ENCODE results near the gene TBC1D9.
"Not testable (repeated sequence)": the region's sequence is repeated elsewhere in the genome, so short reads cannot be mapped to it uniquely, and the experiment has no call there.

TBC1D9 gene

GRCh38 chr4:140754918-140755773 lies 1.0 kb downstream of the TBC1D9 start:
- peak; percentile 7 for DNase-seq (ENCODE audit: insufficient read length, low spot score)

DNA sequence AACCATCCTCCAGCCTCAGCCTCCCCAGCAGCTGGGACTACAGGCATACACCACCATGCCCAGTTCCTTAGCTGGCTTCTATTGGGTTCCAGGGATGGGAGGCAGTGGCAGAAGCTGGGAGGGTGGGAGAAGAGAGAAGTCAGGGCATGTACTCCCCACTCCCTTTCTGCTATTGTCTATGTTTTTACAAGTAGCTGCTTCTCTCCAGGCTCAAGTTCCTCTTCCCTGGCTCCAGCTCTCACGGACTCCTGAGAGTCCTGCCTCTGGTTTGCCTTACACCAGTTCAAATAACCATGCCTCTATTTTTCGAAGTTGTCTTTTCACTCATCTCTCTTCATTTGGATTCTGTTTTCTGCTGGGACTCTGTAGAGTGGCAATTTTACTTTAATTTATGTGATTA lies 2.9 kb downstream of the TBC1D9 start:
- DNase-seq (ENCODE audit: insufficient read length, low spot score) (no peak), FAIRE-seq (no peak)

More at GRCh38 chr4:140754918-140755773, 1.0 kb downstream of the TBC1D9 start:
- no peak for FAIRE-seq

GRCh38 chr4:140752291-140753068 lies 3.7 kb downstream of the TBC1D9 start:
- DNase-seq (ENCODE audit: insufficient read length, low spot score) (no peak), FAIRE-seq (no peak)

- DNase-seq (ENCODE audit: insufficient read length, low spot score) (no peak), FAIRE-seq (no peak)
Observed at GRCh38 chr4:140750470-140750869, 5.7 kb downstream of the TBC1D9 start.

DNA sequence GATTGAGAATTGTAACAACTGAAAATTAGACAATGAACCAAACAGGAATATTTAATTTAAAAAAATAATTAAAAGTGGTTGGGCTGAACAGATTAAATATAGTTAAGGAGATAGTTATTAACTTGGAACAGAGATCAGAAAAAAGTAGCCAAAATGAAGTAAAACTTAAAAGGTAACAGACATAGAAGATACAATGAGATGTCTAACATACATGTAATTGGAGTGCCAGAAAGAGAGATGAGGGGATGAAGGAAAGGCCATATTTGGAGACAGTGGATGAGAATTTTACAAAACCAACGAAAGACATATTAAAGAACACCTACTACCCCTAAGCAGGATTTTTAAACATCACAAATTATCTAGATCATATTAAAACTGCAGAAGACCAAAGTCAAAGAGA lies 8.0 kb downstream of the TBC1D9 start:
- FAIRE-seq = no peak
- no peak for DNase-seq (ENCODE audit: insufficient read length, low spot score)

DNA sequence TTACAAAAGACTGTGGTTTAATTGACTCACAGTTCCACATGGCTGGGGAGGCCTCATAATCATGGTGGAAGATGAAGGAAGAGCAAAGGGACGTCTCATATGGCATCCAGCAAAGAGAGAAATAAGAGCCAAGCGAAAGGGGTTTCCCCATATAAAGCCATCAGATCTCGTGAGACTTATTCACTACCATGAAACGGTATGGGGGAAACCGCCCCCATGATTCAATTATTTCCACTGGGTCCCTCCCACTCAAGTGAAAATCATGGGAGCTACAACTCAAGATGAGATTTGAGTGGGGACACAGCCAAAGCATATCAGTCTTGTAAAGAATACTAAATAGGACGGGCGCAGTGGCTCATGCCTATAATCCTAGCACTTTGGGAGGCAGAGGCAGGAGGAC lies 9.6 kb downstream of the TBC1D9 start:
- FAIRE-seq; DNase-seq (ENCODE audit: insufficient read length, low spot score): not testable (repeated sequence)

- FAIRE-seq (no peak), DNase-seq (ENCODE audit: insufficient read length, low spot score) (no peak)
Observed at GRCh38 chr4:140744421-140744820, 11.8 kb downstream of the TBC1D9 start.

DNA sequence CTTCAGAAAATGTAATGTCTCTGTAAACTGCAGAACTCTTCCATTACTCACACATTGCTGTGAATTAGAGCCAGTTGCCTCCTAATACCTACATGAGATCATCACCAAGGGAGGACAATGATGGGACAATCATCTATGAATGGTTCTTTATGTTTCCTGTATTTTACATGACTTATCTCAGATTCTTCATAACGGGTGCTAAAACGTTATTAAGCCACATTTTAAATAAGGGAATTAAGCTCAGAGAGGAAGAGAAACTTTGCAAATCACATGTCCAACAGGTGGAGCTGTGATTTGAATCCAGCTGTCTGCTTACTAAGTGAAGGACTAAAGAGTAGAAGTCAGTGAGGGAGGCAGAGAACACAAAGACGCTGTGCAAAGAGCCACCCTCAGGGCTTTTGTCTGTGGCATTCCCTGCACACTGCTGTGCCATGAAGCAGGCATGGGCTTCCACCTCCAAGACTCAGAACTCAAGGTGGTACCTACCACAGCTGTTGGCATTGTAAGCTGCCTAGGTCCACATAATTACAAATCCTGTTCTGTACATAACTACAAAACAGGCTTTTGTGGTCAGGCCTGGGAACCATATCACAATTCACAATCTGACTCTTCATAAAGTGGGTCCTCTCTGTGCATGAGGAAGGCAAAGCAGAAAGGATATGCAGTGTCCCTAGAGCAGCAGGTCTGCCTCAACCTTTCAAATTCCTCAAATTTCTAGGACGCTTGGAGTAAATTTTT lies 12.8 kb downstream of the TBC1D9 start:
- FAIRE-seq = no peak
- DNase-seq (ENCODE audit: insufficient read length, low spot score) = peak; percentile 11

DNA sequence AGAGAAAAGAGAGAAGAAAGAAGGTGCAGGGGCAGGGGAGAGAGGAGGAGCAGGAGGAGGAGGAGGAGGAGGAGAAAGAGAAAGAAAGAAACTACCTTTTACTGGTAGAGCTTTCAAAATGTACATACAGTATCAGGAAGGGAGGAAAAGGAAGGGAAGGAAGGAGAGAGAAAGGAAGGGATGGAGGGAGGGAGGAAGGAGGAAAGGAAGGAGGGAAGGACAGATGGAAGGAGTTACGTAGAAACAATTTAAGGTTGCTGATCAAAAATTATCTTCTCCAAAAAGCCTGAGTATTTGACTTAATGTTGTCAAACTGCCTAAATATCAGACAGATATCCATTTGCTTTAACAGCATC lies 13.4 kb downstream of the TBC1D9 start:
- DNase-seq (ENCODE audit: insufficient read length, low spot score) = no peak
- FAIRE-seq = no peak

DNA sequence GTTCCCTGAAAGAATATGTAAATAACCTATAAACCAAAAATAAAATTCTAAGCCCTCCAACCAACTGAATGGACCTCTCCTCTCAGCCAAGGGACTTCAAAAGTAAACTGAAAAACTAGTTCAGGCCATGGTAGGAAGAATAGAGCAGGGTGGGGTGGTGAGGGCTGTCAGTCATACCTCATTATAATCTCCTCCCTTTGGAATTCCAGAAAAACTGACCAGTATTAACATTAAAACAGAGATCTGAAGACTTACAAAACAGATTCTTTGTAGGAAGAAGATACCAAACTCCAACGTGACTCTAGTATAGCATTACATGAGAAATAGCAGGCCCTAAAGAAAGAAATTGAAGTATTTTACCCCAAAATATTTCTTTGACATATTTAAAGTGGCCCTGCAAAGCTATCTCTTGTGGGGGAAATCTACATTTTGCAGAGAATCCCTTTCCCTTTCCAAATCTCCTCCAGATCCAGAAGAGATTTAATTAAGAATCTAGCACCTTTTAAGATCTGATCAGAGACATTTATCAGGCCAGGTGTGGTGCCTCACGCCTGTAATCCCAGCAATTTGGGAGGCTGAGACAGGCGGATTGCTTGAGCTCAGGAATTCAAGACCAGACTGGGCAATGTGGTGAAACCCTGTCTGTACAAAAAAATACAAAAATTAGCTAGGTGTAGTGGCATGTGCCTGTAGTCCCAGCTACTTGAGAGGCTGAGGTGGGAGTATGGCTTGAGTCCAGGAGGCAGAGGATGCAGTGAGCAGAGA lies 15.1 kb downstream of the TBC1D9 start:
- no peak for FAIRE-seq
- no peak for DNase-seq (ENCODE audit: insufficient read length, low spot score)

DNA sequence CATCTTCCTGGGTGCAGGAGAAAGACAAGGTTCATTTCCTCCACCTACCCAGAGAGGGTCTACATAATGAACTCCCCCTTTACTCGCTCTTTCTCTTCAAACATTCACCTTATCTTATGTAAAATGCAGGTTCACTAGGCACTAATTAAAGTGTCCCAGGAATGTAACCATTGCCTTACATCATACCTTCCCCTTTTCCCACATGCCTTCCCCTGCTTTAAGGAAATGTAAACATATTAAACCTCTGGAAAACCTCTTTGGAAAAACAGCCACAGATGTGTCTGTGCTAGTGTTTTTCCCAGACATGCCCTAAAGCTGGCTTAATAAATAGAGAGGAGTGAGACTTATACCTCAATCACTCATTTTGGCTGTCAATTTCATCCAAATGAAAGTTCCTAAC lies 15.8 kb downstream of the TBC1D9 start:
- DNase-seq (ENCODE audit: insufficient read length, low spot score) = no peak
- no peak for FAIRE-seq

DNA sequence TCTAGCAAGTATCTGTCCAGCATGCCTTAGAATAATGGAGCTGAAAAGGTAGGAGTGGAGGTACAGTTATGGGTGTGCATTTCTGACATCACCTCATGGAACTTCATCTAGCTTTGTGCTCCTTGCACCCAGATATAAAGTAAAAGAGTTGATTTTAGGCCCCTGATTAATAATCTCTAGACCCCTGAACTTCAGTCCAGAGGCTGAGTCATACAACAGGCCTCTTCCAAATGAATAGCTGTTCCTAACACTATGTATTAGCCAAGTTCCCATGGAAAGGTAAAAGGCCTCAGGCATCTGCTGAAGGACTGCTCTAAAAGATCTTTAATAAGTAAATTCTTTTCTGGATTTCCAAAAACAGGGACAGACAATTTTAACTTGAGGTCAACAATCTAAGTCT lies 16.2 kb downstream of the TBC1D9 start:
- FAIRE-seq (no peak), DNase-seq (ENCODE audit: insufficient read length, low spot score) (no peak)

DNA sequence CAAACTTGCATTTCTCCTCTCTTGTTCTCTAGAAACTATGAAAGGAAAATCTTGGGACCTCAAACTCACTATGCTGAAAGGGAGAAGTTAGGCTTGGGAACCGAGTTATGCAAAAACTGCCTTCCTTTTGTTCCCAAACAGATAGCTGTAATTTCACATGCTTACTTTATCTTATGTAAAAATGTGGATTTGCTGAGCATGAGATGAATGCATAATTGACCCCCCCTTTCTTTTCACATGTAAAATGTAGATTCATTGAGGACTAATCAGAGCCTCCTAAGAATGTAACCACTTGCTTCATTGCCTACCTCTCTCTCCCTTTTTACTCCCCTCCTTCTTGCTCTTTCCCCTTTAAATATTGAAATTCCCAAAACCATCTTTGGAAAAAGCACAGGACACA lies 18.0 kb downstream of the TBC1D9 start:
- FAIRE-seq = no peak
- no peak for DNase-seq (ENCODE audit: insufficient read length, low spot score)

DNA sequence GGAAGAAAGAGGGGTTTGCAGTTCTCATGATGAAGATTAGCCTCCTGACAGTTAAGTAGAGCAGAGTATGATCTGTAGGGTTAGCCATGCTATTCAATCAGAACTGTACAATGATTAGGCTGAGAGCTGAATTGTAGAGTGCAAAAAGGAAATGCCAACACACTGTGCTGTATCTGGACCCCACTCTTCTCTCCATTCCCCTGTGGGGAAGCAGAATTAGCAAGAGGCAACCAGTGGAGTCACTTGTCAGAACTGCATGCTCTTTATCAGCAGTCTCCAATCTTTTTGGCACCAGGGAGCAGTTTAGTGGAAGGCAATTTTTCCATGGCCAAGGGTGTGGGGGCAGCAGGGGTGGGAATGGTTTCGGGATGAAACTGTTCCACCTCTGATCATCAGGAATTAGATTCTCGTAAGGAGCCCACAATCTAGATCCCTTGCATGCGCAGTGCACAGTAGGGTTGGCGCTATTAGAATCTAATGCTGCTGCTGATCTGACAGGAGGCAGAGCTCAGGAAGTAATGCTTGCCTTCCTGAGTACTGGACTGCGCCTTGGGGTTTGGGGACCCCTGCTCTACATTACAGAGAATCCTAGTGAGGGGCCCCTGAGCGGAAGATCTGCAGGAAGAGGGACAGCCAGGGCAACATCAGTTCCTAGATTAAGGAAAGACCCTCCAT lies 19.4 kb downstream of the TBC1D9 start:
- FAIRE-seq (no peak), DNase-seq (ENCODE audit: insufficient read length, low spot score) (no peak)

GRCh38 chr4:140735779-140736391 lies 20.3 kb downstream of the TBC1D9 start:
- DNase-seq (ENCODE audit: insufficient read length, low spot score) (no peak), FAIRE-seq (no peak)

GRCh38 chr4:140735317-140735716 lies 20.9 kb downstream of the TBC1D9 start:
- FAIRE-seq = no peak
- no peak for DNase-seq (ENCODE audit: insufficient read length, low spot score)

GRCh38 chr4:140732780-140733179 lies 23.4 kb downstream of the TBC1D9 start:
- DNase-seq (ENCODE audit: insufficient read length, low spot score) = no peak
- no peak for FAIRE-seq

DNA sequence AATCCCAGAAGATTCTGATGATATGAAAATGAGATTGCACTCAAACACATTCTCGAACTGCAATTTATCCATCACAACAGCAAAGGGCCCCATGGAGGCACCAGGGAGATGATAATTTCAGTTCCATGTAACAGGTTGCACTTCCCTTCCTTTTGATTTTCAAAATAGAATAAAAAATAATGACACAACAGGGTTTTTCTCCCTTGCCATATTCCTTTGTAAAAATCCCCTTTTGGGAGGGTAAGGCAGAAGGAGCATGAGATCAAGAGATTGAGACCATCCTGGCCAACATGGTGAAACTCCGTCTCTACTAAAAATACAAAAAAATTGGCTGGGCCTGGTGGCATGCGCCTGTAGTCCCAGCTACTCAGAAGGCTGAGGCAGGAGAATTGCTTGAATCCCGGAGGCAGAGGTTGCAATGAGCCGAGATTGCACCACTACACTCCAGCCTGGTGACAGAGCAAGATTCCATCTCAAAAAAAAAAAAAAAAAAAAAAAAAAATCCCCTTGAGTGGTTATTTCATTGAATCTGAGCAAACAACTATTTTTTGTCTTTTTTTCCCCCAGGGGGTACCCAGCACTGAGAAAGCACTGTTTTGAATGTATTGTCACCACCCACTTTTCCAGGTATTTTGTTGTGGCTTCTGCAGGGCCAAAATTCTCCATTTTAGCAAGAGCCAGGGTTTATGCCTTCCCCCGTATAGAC lies 26.7 kb downstream of the TBC1D9 start:
- no peak for FAIRE-seq

More for the DNA sequence above, 26.7 kb downstream of the TBC1D9 start:
- DNase-seq (ENCODE audit: insufficient read length, low spot score) = no peak
